NK-92 treated with Interleukin-12 subunit alpha and Interleukin-12 subunit beta, amount 100 ng/mL, for 24 hours (cell line): ENCODE results near the gene RPL15.
A peak's percentile ranks its signal among the peaks of the same experiment; 100 is the strongest.

Experiments used
- DNase-seq: peaks from one replicate; lab custom pipeline; 2025; lab: John Stamatoyannopoulos, UW

RPL15 gene

GRCh38 chr3:23931597-23931996 is 14.7 kb downstream of the RPL15 start:
- no peak for DNase-seq

- no peak for DNase-seq
These were observed 15.6 kb downstream of the RPL15 start for GRCh38 chr3:23932571-23932970.

- DNase-seq: no peak
These were observed 17.3 kb downstream of the RPL15 start for GRCh38 chr3:23934253-23934652.

- no peak for DNase-seq
These were observed 20.4 kb downstream of the RPL15 start for GRCh38 chr3:23937296-23937695.

GRCh38 chr3:23938688-23939087 is 21.8 kb downstream of the RPL15 start:
- no peak for DNase-seq

GRCh38 chr3:23940775-23941174 is 23.8 kb downstream of the RPL15 start:
- DNase-seq: no peak

GRCh38 chr3:23941440-23941839 is 24.5 kb downstream of the RPL15 start:
- DNase-seq: no peak

GRCh38 chr3:23942546-23942945 is 25.6 kb downstream of the RPL15 start:
- no peak for DNase-seq

GRCh38 chr3:23944007-23944783 is 27.3 kb downstream of the RPL15 start:
- DNase-seq: no peak

- peak; percentile 60 for DNase-seq
These were observed 28.1 kb downstream of the RPL15 start, which contains the start of gene NR1D2 for GRCh38 chr3:23944861-23945662. Gene NR1D2, plus strand, starts transcription at chr3:23945286. Its CDS starts 293 bp downstream, at chr3:23945579.

GRCh38 chr3:23945663-23945912 is 28.7 kb downstream of the RPL15 start:
- DNase-seq: no peak

- DNase-seq: peak; percentile 87
These were observed 29.2 kb downstream of the RPL15 start for GRCh38 chr3:23945913-23946687.

GRCh38 chr3:23948761-23949160 is 31.8 kb downstream of the RPL15 start:
- no peak for DNase-seq

GRCh38 chr3:23949784-23950183 is 32.9 kb downstream of the RPL15 start:
- no peak for DNase-seq

GRCh38 chr3:23950293-23950692 is 33.4 kb downstream of the RPL15 start:
- no peak for DNase-seq

GRCh38 chr3:23952646-23953045 is 35.7 kb downstream of the RPL15 start:
- no peak for DNase-seq

GRCh38 chr3:23953523-23953922 is 36.6 kb downstream of the RPL15 start:
- no peak for DNase-seq

- no peak for DNase-seq
These were observed 37.2 kb downstream of the RPL15 start for GRCh38 chr3:23954144-23954543.

- no peak for DNase-seq
These were observed 39.8 kb downstream of the RPL15 start for GRCh38 chr3:23956701-23957100.

GRCh38 chr3:23959135-23959900 is 42.4 kb downstream of the RPL15 start:
- no peak for DNase-seq

- DNase-seq: no peak
These were observed 43.7 kb downstream of the RPL15 start for GRCh38 chr3:23960649-23961048.

- DNase-seq: no peak
These were observed 44.1 kb downstream of the RPL15 start for GRCh38 chr3:23961066-23961465.
